WTC11 (cell line): ENCODE measurements around the gene IQCB1. TPM values are rescaled to one million over a fixed set of nuclear protein-coding genes. Genes with fewer than 3 reads are reported as not detected.
A peak's percentile ranks its signal among the peaks of the same experiment; 100 is the strongest.

Experiments
- ATAC-seq: fragments of 200-7000 bp; cut with Tn5 transposase; 2 replicates; pipeline ENCODE4 v1.10.0; 2021; ENCODE audit warnings: mild to moderate bottlenecking, moderate library complexity
- CTCF ChIA-PET: fragments of 300-600 bp; sonication (Branson Sonifier 250); formaldehyde crosslinking; loops from one replicate; lab custom pipeline; 2021; ENCODE audit warnings: antibody characterized with exemption; lab: Charles Lee
- POLR2A ChIA-PET: fragments of 350-600 bp; sonication (Branson Sonifier 250); formaldehyde crosslinking; loops from one replicate; lab custom pipeline; 2021; ENCODE audit warnings: antibody characterized with exemption; lab: Charles Lee
- DNase-seq: peaks from one replicate; pipeline ENCODE4 v3.0.0; 2021; ENCODE audit warnings: low spot score
- H3K27ac Mint-ChIP-seq: 2 replicates; pipeline ENCODE4 v1.8.0; 2021; ENCODE audit warnings: mixed read lengths
- H3K27me3 Mint-ChIP-seq: 2 replicates; pipeline ENCODE4 v1.8.0; 2021; ENCODE audit warnings: low read depth, mild to moderate bottlenecking, moderate library complexity, mixed read lengths
- H3K36me3 Mint-ChIP-seq: 2 replicates; pipeline ENCODE4 v1.8.0; 2021; ENCODE audit warnings: mixed read lengths
- H3K4me1 Mint-ChIP-seq: 2 replicates; pipeline ENCODE4 v1.8.0; 2022; ENCODE audit warnings: mixed read lengths
- H3K4me3 Mint-ChIP-seq: 2 replicates; pipeline ENCODE4 v1.8.0; 2021; ENCODE audit warnings: mild to moderate bottlenecking, moderate library complexity, mixed read lengths
- H3K9me3 Mint-ChIP-seq: 2 replicates; pipeline ENCODE4 v1.8.0; 2021; ENCODE audit warnings: mixed read lengths
- AFF4 ChIP-seq: sonication (generic); formaldehyde crosslinking; IDR thresholded peaks from 2 replicates; pipeline ENCODE4 v1.8.1; 2023; ENCODE audit warnings: mild to moderate bottlenecking, missing genetic modification reagents, borderline replicate concordance
- ARID4B ChIP-seq: sonication (generic); formaldehyde crosslinking; IDR thresholded peaks from 2 replicates; pipeline ENCODE4 v1.8.0; 2023; ENCODE audit warnings: missing genetic modification reagents, mild to moderate bottlenecking, borderline replicate concordance
- ETV6 ChIP-seq: sonication (generic); formaldehyde crosslinking; IDR thresholded peaks from 2 replicates; pipeline ENCODE4 v1.8.1; 2022; ENCODE audit warnings: mild to moderate bottlenecking, missing genetic modification reagents
- FOXK1 ChIP-seq: sonication (generic); formaldehyde crosslinking; IDR thresholded peaks from 2 replicates; pipeline ENCODE4 v1.8.0; 2022; ENCODE audit warnings: mild to moderate bottlenecking, moderate library complexity, missing genetic modification reagents
- FOXP4 ChIP-seq: sonication (generic); formaldehyde crosslinking; IDR thresholded peaks from 2 replicates; pipeline ENCODE4 v1.8.0; 2022; ENCODE audit warnings: mild to moderate bottlenecking, missing genetic modification reagents
- NFE2L1 ChIP-seq: sonication (generic); formaldehyde crosslinking; IDR thresholded peaks from 2 replicates; pipeline ENCODE4 v1.8.1; 2023; ENCODE audit warnings: missing genetic modification reagents
- SMAD3 ChIP-seq: sonication (generic); formaldehyde crosslinking; IDR thresholded peaks from 2 replicates; pipeline ENCODE4 v1.8.0; 2022; ENCODE audit warnings: missing genetic modification reagents, mild to moderate bottlenecking, borderline replicate concordance
- TEAD4 ChIP-seq: sonication (generic); formaldehyde crosslinking; IDR thresholded peaks from 2 replicates; pipeline ENCODE4 v1.8.0; 2022; ENCODE audit warnings: mild to moderate bottlenecking, missing genetic modification reagents
- TP53 ChIP-seq: sonication (generic); formaldehyde crosslinking; IDR thresholded peaks from 2 replicates; pipeline ENCODE4 v1.8.1; 2023; ENCODE audit warnings: mild to moderate bottlenecking, missing genetic modification reagents
- USF2 ChIP-seq: sonication (generic); formaldehyde crosslinking; IDR thresholded peaks from 2 replicates; pipeline ENCODE4 v1.8.1; 2023; ENCODE audit warnings: mild to moderate bottlenecking, missing genetic modification reagents, moderate library complexity
- ZMAT4 ChIP-seq: fragments of 250-450 bp; sonication (Bioruptor Pico); IDR thresholded peaks from 2 replicates; pipeline ENCODE4 v1.9.0; 2021; ENCODE audit warnings: mild to moderate bottlenecking
- ZNF138 ChIP-seq: sonication (generic); formaldehyde crosslinking; conservative IDR thresholded peaks from 2 replicates; pipeline ENCODE4 v1.8.1; 2022; ENCODE audit warnings: mild to moderate bottlenecking, moderate library complexity, missing genetic modification reagents
- ZNF423 ChIP-seq: fragments of 250-450 bp; sonication (Bioruptor Pico); IDR thresholded peaks from 2 replicates; pipeline ENCODE4 v2.1.2; 2022; ENCODE audit warnings: mild to moderate bottlenecking, moderate library complexity
- ZSCAN18 ChIP-seq: fragments of 250-450 bp; sonication (Bioruptor Pico); IDR thresholded peaks from 2 replicates; pipeline ENCODE4 v2.1.2; 2022; ENCODE audit warnings: mild to moderate bottlenecking, moderate library complexity
- total RNA-seq: library from RNA; stranded (reverse); gene quantifications from 3 replicates; pipeline ENCODE4 v1.2.3, GENCODE V29; 2021
- TF ChIP-seq, protein P1 (sequence below): fragments of 200-600 bp; IDR thresholded peaks from 2 replicates; pipeline ENCODE4 v1.8.0; 2022; ENCODE audit warnings: antibody characterized with exemption

The IQCB1 gene
- total RNA-seq, 1 experiment from 2014 or later = 30.2 TPM

DNA sequence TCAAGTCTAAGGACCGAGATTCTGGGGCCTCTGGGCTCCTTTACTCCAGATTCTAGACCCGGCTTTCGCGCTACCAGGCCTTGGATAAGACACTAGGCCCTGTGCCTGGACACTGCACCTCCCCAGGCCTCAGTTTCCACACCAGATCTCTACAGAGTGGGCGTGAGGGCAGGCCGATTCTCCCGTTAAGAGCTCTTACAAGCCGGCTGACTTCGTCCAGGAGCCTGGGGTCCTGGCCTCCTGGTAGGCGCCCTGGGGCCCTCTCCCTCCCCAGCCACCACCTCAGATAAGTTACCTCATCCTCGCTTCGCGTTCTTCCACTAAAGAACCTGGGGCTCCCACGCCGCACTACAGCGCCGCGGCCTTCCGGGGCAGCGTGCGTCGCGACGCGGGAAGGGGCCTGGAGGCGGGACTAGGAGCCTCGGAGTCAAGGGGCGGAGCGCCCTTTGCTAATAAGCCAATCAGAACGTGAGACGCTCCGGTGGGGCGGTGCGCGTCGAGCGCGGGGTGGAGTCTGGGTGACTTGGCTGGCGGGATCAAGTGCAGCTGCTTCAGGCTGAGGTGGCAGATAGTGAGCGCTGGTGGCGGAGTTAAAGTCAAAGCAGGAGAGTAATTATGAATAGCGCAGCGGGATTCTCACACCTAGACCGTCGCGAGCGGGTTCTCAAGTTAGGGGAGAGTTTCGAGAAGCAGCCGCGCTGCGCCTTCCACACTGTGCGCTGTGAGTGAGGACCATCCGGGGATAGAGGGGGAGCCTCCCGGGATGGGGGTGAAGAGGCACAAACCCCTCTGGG, at the start of gene IQCB1, which contains the start of gene EAF2 (continued):
- TF ChIP-seq ARID4B (CRISPR knock-in tag) (peak; percentile 23; the same call in 1 of the 2 replicates), NFE2L1 (CRISPR knock-in tag) (no peak; the same call in 1 of the 2 replicates), TP53 (CRISPR knock-in tag) (peak; percentile 70; the same call in 1 of the 2 replicates), SMAD3 (peak; percentile 29; the same call in 1 of the 2 replicates), USF2 (CRISPR knock-in tag) (0 out of 2 replicates have a peak, but pooled peaks have one; percentile 21), FOXP4 (CRISPR knock-in tag) (peak; percentile 69; the same call in 1 of the 2 replicates), ZNF423 (CRISPR knock-in tag) (no peak), ZMAT4 (CRISPR knock-in tag) (no peak), ZNF138 (CRISPR knock-in tag) (0 out of 2 replicates have a peak, but pooled peaks have one; percentile 83), ETV6 (CRISPR knock-in tag) (peak; percentile 76; the same call in 1 of the 2 replicates), AFF4 (CRISPR knock-in tag) (0 out of 2 replicates have a peak, but pooled peaks have one; percentile 31), FOXK1 (CRISPR knock-in tag) (0 out of 2 replicates have a peak, but pooled peaks have one; percentile 57)

- ChIA-PET POLR2A (no interaction called here), CTCF (interaction anchor here (0.7 to 2.1 kb wide), 5 partner anchors 9 to 112 kb away, joined by 3 to 27 read pairs (median 5); partner anchors contain the start of gene SLC15A2)
- Mint-ChIP-seq H3K4me3 (no peak overlapping the region), H3K27ac (no peak overlapping the region), H3K9me3 (no peaks in the 10 kb centered on the region), H3K4me1 (peaks cover 20% of the 10 kb centered on the region), H3K36me3 (no peaks in the 10 kb centered on the region), H3K27me3 (no peaks in the 10 kb centered on the region)
- no peak for DNase-seq
- ATAC-seq = peak; percentile 87
- no peak for TF ChIP-seq ZNF423 (CRISPR knock-in tag)
- no peak for TF ChIP-seq TEAD4 (CRISPR knock-in tag)
- TF ChIP-seq, protein P1, sequence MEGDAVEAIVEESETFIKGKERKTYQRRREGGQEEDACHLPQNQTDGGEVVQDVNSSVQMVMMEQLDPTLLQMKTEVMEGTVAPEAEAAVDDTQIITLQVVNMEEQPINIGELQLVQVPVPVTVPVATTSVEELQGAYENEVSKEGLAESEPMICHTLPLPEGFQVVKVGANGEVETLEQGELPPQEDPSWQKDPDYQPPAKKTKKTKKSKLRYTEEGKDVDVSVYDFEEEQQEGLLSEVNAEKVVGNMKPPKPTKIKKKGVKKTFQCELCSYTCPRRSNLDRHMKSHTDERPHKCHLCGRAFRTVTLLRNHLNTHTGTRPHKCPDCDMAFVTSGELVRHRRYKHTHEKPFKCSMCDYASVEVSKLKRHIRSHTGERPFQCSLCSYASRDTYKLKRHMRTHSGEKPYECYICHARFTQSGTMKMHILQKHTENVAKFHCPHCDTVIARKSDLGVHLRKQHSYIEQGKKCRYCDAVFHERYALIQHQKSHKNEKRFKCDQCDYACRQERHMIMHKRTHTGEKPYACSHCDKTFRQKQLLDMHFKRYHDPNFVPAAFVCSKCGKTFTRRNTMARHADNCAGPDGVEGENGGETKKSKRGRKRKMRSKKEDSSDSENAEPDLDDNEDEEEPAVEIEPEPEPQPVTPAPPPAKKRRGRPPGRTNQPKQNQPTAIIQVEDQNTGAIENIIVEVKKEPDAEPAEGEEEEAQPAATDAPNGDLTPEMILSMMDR = 0 out of 2 replicates have a peak, but pooled peaks have one; percentile 18
- TF ChIP-seq ZSCAN18 (CRISPR knock-in tag) = no peak
These were observed 48.6 kb upstream of the IQCB1 start for GRCh38 chr3:121883507-121883906.
